Brain microvascular endothelial cell (primary cell): Measurements from ENCODE around the gene PTPRD.

Source experiments
- DNase-seq: peaks from one replicate; pipeline ENCODE4 v3.0.0-alpha.2; 2020
- H3K27ac ChIP-seq: fragments of 250-450 bp; sonication (Bioruptor Pico); 2 replicates; pipeline ENCODE4 v1.5.1; 2020; ENCODE audit warnings: mild to moderate bottlenecking, moderate library complexity
- H3K27me3 ChIP-seq: fragments of 250-450 bp; sonication (Bioruptor Pico); replicated peaks from 2 replicates; pipeline ENCODE4 v1.5.1; 2020; ENCODE audit warnings: mild to moderate bottlenecking
- H3K36me3 ChIP-seq: fragments of 250-450 bp; sonication (Bioruptor Pico); replicated peaks from 2 replicates; pipeline ENCODE4 v1.5.1; 2020; ENCODE audit warnings: mild to moderate bottlenecking
- H3K4me3 ChIP-seq: 2 replicates; pipeline ENCODE4 v1.5.1; 2011; ENCODE audit warnings: low read depth, mild to moderate bottlenecking, control low read depth, low read length, moderate library complexity
- CTCF ChIP-seq: IDR thresholded peaks from 2 replicates; pipeline ENCODE4 v1.5.1; 2011; ENCODE audit warnings: low read depth, mild to moderate bottlenecking, moderate library complexity, low read length, control low read depth, inconsistent platforms; ENCODE audit errors: missing control alignments
- in situ Hi-C: cut with HindIII; loops from 2 replicates; pipeline ENCODE4 v1.10.0; 2017; ENCODE audit warnings: low sequenced_read_pairs, low pct_ligation_motif_present

The PTPRD gene

GRCh38 chr9:9041756-9042155 is 1571.0 kb downstream of the PTPRD start:
- no peak overlapping the region for H3K27ac ChIP-seq
- no peak overlapping the region for H3K4me3 ChIP-seq
- in situ Hi-C loops, result no loop called here
- no peaks in the 10 kb centered on the region for H3K27me3 ChIP-seq
- DNase-seq, result no peak
- no peak for TF ChIP-seq CTCF
- H3K36me3 ChIP-seq, result no peaks in the 10 kb centered on the region

- no peak for DNase-seq
- H3K4me3 ChIP-seq, result no peak overlapping the region
- no peaks in the 10 kb centered on the region for H3K36me3 ChIP-seq
- TF ChIP-seq CTCF, result no peak
- H3K27me3 ChIP-seq, result no peaks in the 10 kb centered on the region
- no peak overlapping the region for H3K27ac ChIP-seq
- in situ Hi-C loops, result no loop called here
Observed at GRCh38 chr9:9033022-9033421, 1579.8 kb downstream of the PTPRD start.

- no peaks in the 10 kb centered on the region for H3K36me3 ChIP-seq
- no peaks in the 10 kb centered on the region for H3K27me3 ChIP-seq
- no peak for DNase-seq
- in situ Hi-C loops, result no loop called here
- H3K4me3 ChIP-seq, result no peak overlapping the region
- H3K27ac ChIP-seq, result no peak overlapping the region
- no peak for TF ChIP-seq CTCF
Observed at GRCh38 chr9:9016597-9016996, 1596.2 kb downstream of the PTPRD start.

- no peak for DNase-seq
- TF ChIP-seq CTCF, result no peak
- Histone ChIP-seq H3K27me3 (no peaks in the 10 kb centered on the region), H3K36me3 (no peaks in the 10 kb centered on the region), H3K4me3 (no peak overlapping the region), H3K27ac (no peak overlapping the region)
- in situ Hi-C loops, result no loop called here
Observed at GRCh38 chr9:9004810-9005209, 1608.0 kb downstream of the PTPRD start.

- Histone ChIP-seq H3K27me3 (no peaks in the 10 kb centered on the region), H3K27ac (no peak overlapping the region), H3K4me3 (no peak overlapping the region), H3K36me3 (no peaks in the 10 kb centered on the region)
- in situ Hi-C loops, result no loop called here
- peak; percentile 13 for DNase-seq
- TF ChIP-seq CTCF, result peak; percentile 29
Observed at GRCh38 chr9:9002826-9003583, 1609.8 kb downstream of the PTPRD start.

- Histone ChIP-seq H3K27me3 (no peaks in the 10 kb centered on the region), H3K36me3 (no peaks in the 10 kb centered on the region), H3K4me3 (no peak overlapping the region), H3K27ac (no peak overlapping the region)
- no peak for TF ChIP-seq CTCF
- in situ Hi-C loops, result no loop called here
- no peak for DNase-seq
Observed at GRCh38 chr9:8980496-8981013, 1632.2 kb downstream of the PTPRD start.
